HL-60/S4 treated with retinoic acid at 250 ng/mL for 4 days and 3 days (cell line): ENCODE results near the gene MAPKBP1.
"Not testable (repeated sequence)": the region's sequence is repeated elsewhere in the genome, so short reads cannot be mapped to it uniquely, and the experiment has no call there.

Experiments used
- in situ Hi-C: fragments of 300-500 bp; cut with MboI; formaldehyde crosslinking; loops from 2 replicates; pipeline ENCODE4 v1.7.0; 2022; ENCODE audit warnings: low sequenced_read_pairs

The MAPKBP1 gene, protein sequence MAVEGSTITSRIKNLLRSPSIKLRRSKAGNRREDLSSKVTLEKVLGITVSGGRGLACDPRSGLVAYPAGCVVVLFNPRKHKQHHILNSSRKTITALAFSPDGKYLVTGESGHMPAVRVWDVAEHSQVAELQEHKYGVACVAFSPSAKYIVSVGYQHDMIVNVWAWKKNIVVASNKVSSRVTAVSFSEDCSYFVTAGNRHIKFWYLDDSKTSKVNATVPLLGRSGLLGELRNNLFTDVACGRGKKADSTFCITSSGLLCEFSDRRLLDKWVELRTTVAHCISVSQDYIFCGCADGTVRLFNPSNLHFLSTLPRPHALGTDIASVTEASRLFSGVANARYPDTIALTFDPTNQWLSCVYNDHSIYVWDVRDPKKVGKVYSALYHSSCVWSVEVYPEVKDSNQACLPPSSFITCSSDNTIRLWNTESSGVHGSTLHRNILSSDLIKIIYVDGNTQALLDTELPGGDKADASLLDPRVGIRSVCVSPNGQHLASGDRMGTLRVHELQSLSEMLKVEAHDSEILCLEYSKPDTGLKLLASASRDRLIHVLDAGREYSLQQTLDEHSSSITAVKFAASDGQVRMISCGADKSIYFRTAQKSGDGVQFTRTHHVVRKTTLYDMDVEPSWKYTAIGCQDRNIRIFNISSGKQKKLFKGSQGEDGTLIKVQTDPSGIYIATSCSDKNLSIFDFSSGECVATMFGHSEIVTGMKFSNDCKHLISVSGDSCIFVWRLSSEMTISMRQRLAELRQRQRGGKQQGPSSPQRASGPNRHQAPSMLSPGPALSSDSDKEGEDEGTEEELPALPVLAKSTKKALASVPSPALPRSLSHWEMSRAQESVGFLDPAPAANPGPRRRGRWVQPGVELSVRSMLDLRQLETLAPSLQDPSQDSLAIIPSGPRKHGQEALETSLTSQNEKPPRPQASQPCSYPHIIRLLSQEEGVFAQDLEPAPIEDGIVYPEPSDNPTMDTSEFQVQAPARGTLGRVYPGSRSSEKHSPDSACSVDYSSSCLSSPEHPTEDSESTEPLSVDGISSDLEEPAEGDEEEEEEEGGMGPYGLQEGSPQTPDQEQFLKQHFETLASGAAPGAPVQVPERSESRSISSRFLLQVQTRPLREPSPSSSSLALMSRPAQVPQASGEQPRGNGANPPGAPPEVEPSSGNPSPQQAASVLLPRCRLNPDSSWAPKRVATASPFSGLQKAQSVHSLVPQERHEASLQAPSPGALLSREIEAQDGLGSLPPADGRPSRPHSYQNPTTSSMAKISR (N-terminal part only)

GRCh38 chr15:41774062-41774881 is at the start of gene MAPKBP1:
Gene MAPKBP1 (plus strand): TSS chr15:41774484. CDS start chr15:41775276, 792 bp downstream.
- in situ Hi-C loops, result no loop called here

GRCh38 chr15:41727143-41727542 is 47.1 kb upstream of the MAPKBP1 start:
- in situ Hi-C loops, result no loop called here

DNA sequence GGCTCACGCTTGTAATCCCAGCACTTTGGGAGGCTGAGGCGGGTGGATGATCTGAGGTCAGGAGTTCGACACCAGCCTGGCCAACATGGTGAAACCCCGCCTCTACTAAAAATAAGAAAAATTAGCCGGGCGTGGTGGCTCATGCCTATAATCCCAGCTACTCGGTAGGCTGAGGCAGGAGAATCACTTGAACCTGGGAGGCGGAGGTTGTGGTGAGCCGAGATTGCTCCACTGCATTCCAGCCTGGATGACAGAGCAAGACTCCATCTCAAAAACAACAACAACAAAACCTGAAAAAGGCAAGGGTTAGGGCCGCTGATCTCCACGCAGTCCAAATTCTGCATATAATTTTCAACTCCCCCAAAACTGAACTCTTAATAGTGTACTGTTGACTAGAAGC is 46.2 kb upstream of the MAPKBP1 start:
- in situ Hi-C loops, result not testable (repeated sequence)

- in situ Hi-C loops, result no loop called here
Measured at GRCh38 chr15:41730543-41730942, 43.7 kb upstream of the MAPKBP1 start.

- in situ Hi-C loops, result no loop called here
Measured at GRCh38 chr15:41732483-41732882, 41.8 kb upstream of the MAPKBP1 start.

DNA sequence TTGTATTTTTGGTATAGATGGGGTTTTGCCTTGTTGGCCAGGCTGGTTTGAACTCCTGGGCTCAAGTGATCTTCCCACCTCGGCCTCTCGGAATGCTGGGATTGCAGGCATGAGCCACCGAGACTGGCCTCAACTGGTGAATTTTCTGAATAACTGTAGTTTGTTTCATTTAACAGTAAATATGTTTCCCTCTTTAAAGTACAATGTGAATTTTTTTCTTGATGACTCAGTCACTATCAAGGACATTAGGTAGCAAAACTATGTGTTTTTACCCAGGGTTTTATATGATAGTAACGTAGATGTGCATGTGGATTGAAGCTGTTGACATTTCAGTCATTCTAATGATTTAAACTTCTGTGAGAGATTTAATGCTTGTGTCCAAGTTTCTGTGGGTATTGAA is 40.2 kb upstream of the MAPKBP1 start:
- in situ Hi-C loops, result no loop called here

- in situ Hi-C loops, result no loop called here
Measured at GRCh38 chr15:41735046-41735445, 39.2 kb upstream of the MAPKBP1 start.

GRCh38 chr15:41735492-41735891 is 38.8 kb upstream of the MAPKBP1 start:
- in situ Hi-C loops, result not testable (repeated sequence)

- in situ Hi-C loops, result no loop called here
Measured at GRCh38 chr15:41746802-41747201, 27.5 kb upstream of the MAPKBP1 start.

DNA sequence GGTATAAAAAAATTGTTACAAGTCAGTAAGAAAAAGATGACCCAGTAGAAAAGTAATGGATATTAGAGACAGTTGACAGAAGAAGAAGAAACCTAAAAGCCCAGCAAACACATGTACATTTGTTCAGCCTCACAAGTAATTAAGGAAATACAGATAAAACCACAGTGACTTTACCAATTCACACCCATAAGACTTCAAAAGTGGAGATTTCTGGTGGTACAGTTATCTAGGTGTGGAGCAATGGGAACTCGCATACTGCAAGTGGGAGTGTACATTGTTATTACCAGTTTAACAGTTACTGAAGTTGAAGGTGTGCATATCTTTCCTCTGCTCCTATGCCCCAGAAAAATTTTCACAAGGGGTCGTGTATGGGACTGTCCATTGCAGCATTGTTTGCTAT is 18.1 kb upstream of the MAPKBP1 start:
- in situ Hi-C loops, result no loop called here

- in situ Hi-C loops, result no loop called here
Measured at GRCh38 chr15:41772720-41773331, 1.5 kb upstream of the MAPKBP1 start.

DNA sequence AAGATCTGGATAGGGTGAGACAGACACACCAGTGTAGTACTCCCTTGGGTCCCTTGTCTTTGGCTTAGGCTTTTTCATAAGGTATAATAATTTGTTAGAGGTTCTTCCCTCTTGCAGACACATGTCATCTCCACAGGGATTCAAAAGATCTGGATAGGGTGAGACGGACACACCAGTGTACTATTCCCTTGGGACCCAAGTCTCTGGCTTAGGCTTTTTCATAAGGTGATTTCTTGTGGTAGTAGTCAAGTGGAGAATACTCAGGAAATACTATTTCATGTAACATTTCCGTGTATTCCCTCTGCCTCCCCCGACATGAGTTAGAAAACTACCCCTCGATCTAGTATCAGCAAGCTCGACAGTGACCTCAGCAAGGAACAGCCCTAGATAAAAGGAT is 954 bp upstream of the MAPKBP1 start:
- in situ Hi-C loops, result no loop called here

- in situ Hi-C loops, result no loop called here
Measured at GRCh38 chr15:41773729-41774061, 589 bp upstream of the MAPKBP1 start.

DNA sequence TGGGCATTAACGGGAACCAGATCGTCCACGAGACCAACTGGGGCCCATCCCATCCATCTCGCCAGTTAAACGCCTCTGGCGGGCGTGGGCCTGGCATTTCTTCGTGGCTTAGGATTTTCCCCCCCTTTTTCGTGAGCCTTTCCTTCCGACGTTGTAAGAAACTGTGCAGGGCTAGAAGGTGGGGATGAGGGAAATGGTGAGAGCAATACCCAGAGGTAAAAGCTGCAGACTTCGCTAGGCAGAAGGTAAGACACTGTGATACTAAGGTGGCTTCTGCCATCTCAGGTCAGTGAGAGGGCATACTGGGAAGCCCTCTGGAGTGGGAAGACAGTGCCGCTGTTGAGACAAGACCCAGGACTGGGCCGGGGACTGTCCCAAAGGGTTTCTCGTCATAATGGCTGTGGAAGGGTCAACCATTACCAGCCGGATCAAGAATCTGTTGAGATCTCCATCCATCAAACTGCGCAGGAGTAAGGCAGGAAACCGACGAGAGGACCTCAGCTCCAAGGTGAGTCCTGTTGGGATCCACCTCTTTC is 666 bp downstream of the MAPKBP1 start:
- in situ Hi-C loops, result no loop called here

GRCh38 chr15:41775651-41776050 is 1.4 kb downstream of the MAPKBP1 start:
- in situ Hi-C loops, result no loop called here

DNA sequence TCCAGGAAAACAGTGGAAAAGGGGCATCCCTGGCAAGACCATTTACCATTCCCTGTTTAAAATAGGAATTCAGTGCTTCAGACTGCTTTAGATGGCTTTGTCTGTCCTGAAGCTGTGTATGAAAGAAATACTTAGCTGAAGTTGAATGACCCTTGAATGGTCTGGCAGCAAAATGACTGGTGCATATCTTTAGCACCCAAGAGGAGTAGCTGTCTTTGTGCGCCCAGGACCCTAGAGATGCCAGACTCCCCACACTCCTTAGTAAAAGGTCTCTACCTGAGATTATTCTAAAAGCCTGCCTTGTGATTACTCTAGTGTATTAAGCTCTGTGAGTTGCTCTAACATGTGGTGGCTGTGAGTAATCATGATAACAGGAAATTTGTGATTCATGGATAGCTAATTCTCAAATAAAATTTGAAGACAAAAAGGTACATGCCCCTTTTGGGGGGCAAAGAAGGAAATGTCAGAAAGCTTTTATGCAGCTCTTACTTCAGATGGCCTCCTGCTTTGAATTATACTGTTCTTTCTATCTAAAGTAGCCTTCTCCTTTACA is 3.2 kb downstream of the MAPKBP1 start:
- in situ Hi-C loops, result no loop called here

DNA sequence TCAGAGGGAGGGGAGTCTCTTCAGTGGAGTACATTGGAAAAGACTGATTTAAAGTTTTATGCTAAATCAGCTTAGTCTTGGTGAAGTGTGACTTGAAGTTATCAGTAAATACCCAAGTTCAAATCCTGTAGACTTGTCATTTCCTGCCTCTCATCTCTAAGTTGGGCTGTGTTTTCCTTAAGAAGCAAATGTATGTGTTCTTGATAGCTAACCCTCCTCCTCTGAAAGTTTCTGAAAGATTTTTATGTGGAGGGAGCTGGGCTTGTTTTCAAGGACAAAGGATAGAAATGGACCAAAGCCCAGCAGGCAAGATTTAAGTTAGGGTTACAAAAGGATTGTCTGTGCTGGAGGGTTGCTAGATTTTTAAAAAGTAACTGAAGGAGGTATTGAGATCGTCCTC is 4.2 kb downstream of the MAPKBP1 start:
- in situ Hi-C loops, result no loop called here

DNA sequence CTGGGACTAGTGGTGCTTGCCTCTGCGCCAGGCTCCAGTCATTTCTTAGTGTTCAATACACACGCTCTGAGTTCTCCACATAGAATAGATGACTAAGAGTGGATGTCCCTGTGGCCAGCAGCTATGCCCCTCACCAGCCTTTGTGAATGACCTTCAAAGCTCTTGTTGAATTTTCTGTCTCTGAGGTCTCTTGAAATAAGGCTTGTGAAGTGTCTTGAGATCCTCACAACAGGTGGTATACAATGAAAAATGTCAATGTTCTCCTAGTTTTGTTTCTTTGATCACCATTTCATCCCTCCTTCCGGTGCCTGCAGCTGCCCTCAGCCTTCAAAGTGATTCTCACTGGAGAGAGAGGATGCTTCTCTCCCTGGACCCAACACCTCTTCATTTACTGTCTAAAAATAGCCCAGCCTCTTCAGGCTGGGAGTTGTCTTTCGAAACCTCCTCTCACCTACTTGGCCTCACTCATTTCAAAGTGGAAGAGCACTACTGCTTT is 5.4 kb downstream of the MAPKBP1 start:
- in situ Hi-C loops, result no loop called here

GRCh38 chr15:41780266-41780665 is 6.0 kb downstream of the MAPKBP1 start:
- in situ Hi-C loops, result no loop called here
